ENCODE data around the gene TLCD4.

TLCD4 gene

DNA sequence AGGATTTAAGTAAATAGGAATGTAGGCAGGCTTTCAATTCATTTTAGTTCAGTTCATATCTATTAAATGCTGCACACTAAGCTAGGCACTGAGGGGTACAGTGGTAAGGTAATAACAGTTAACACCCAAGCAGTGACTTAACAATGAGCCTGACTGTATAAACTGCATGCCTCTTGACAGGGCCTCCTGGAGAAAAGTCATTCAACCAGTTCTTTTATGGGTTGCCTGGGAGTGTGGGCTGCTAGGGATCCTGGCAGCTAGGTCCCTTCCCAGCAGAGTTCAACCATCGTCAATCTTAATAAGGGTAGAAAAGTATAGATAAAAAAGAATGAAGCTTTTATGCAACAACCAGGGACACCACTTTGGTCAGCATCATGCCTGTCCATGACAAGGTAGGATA is 36.3 kb upstream of the TLCD4 start:
- no peak for DNase-seq
- no peaks in the 10 kb centered on the region for H3K27me3 ChIP-seq (ENCODE audit: insufficient read depth, low read length, poor library complexity)
- H3K4ac ChIP-seq (ENCODE audit: low read depth, low read length) = no peak overlapping the region
- no peak overlapping the region for H2BK5ac ChIP-seq (ENCODE audit: low read length)
- H3K4me1 ChIP-seq (ENCODE audit: control insufficient read depth, low read depth, low read length) = peaks cover 8% of the 10 kb centered on the region
- H3K56ac ChIP-seq (ENCODE audit: low read length) = no peak overlapping the region
- H4K5ac ChIP-seq (ENCODE audit: low read length) = no peak overlapping the region
- no peak overlapping the region for H3K4me3 ChIP-seq (ENCODE audit: low read length)
- H3K23ac ChIP-seq (ENCODE audit: low read length) = no peak overlapping the region
- H3K27ac ChIP-seq (ENCODE audit: low read depth, low read length) = no peak overlapping the region
- H3K4me2 ChIP-seq (ENCODE audit: low read length) = no peak overlapping the region
- WGBS (ENCODE audit: extremely low coverage, insufficient coverage, low lambda C conversion rate) = no CpG with 5 or more reads among the region's 1 CpG
- no peaks in the 10 kb centered on the region for H3K36me3 ChIP-seq (ENCODE audit: control insufficient read depth, insufficient read depth, low read length)
- no peak overlapping the region for H3K9ac ChIP-seq (ENCODE audit: low read length)
- H2BK120ac ChIP-seq (ENCODE audit: low read depth, low read length) = no peak overlapping the region
- no peaks in the 10 kb centered on the region for H3K79me1 ChIP-seq (ENCODE audit: low read length)
- no peaks in the 10 kb centered on the region for H3K79me2 ChIP-seq (ENCODE audit: control insufficient read depth, insufficient read depth, low read length)
- no peak overlapping the region for H3K18ac ChIP-seq (ENCODE audit: low read length)
- no peak overlapping the region for H2AK5ac ChIP-seq (ENCODE audit: low read length)
- H4K8ac ChIP-seq (ENCODE audit: low read depth, low read length) = no peak overlapping the region
- no peak overlapping the region for H2BK15ac ChIP-seq (replicated peaks; ENCODE audit: low read depth)

DNA sequence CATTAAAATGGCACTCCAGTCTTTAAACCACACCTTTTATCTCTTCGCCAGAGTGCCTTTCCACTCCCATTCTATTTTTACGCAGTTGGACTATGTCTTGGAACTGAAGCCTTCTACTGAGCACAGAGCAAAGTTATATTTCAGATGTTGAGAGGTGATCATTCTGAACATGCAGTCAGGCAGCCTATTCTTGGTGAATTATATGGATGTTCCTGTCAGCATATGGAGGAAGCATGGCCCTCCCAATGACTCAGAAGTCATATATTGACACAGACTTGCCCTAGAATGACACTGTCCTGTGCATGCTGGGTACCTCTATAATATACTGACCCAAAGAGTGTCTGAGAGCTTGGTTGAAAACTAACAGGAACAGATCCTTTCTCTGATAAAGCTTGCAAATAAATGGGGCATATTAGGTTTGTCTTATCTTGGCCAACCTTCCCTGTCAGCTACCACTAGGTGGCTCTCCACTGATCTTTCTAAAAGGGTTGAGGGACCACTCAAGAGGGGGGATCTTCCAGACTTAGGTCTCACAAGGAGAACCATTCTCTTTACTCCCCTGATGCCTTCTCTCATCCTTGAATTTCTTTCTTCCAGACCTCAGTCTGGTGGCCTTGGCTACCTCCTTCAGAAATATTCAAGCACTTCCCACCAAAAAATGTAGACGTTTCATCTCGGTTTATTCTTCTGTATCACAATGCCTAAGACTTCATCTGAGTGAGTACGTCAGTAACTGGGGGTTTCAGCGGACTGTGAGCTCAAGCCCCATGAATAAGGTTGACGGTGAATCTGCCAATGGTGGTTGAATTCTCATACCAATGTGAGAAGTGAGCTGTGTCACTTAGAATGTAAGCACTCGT is 32.6 kb upstream of the TLCD4 start:
- no peak overlapping the region for H4K5ac ChIP-seq (ENCODE audit: low read length)
- no peaks in the 10 kb centered on the region for H3K27me3 ChIP-seq (ENCODE audit: insufficient read depth, low read length, poor library complexity)
- H3K4me3 ChIP-seq (ENCODE audit: low read length) = no peak overlapping the region
- H3K4me2 ChIP-seq (ENCODE audit: low read length) = no peak overlapping the region
- H3K79me2 ChIP-seq (ENCODE audit: control insufficient read depth, insufficient read depth, low read length) = no peaks in the 10 kb centered on the region
- no peak overlapping the region for H3K27ac ChIP-seq (ENCODE audit: low read depth, low read length)
- peak overlapping the region; percentile 82 for H2AK5ac ChIP-seq (ENCODE audit: low read length)
- no peaks in the 10 kb centered on the region for H3K36me3 ChIP-seq (ENCODE audit: control insufficient read depth, insufficient read depth, low read length)
- H3K9ac ChIP-seq (ENCODE audit: low read length) = no peak overlapping the region
- H3K23ac ChIP-seq (ENCODE audit: low read length) = no peak overlapping the region
- H4K8ac ChIP-seq (ENCODE audit: low read depth, low read length) = no peak overlapping the region
- H2BK120ac ChIP-seq (ENCODE audit: low read depth, low read length) = peak overlapping the region; percentile 74
- H3K4ac ChIP-seq (ENCODE audit: low read depth, low read length) = no peak overlapping the region
- H3K79me1 ChIP-seq (ENCODE audit: low read length) = no peaks in the 10 kb centered on the region
- no peak overlapping the region for H3K18ac ChIP-seq (ENCODE audit: low read length)
- H2BK15ac ChIP-seq (replicated peaks; ENCODE audit: low read depth) = no peak overlapping the region
- peak overlapping the region; percentile 78 for H3K56ac ChIP-seq (ENCODE audit: low read length)
- WGBS (ENCODE audit: extremely low coverage, insufficient coverage, low lambda C conversion rate) = no CpG with 5 or more reads among the region's 8 CpGs
- peaks cover 13% of the 10 kb centered on the region for H3K4me1 ChIP-seq (ENCODE audit: control insufficient read depth, low read depth, low read length)
- DNase-seq = peak; percentile 76
- peak overlapping the region; percentile 73 for H2BK5ac ChIP-seq (ENCODE audit: low read length)

DNA sequence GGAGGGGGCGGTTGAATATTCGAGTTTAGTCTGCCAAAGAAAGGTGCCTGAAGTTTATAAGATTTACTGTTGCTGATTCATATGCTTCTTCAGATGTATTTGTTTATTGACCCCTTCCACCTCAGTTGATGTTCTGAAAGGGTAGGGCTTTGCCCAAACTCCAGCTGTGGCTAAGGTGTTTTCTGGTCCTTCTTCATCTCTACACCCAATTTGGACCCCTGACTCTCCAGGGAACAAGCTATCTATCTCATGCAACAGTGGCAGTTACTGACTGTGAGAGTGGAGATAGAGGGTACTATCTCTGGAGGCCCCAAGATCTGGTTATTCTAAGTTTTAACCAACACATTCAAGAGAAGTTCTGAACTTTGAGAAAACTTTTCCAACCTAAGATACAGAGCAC is 31.8 kb upstream of the TLCD4 start:
- Histone ChIP-seq H3K9ac (ENCODE audit: low read length) (no peak overlapping the region), H2BK5ac (ENCODE audit: low read length) (peak overlapping the region; percentile 4), H3K27me3 (ENCODE audit: insufficient read depth, low read length, poor library complexity) (no peaks in the 10 kb centered on the region), H3K36me3 (ENCODE audit: control insufficient read depth, insufficient read depth, low read length) (no peaks in the 10 kb centered on the region), H3K79me2 (ENCODE audit: control insufficient read depth, insufficient read depth, low read length) (no peaks in the 10 kb centered on the region), H2AK5ac (ENCODE audit: low read length) (no peak overlapping the region), H3K79me1 (ENCODE audit: low read length) (no peaks in the 10 kb centered on the region), H3K4me1 (ENCODE audit: control insufficient read depth, low read depth, low read length) (peaks cover 13% of the 10 kb centered on the region), H3K27ac (ENCODE audit: low read depth, low read length) (peak overlapping the region; percentile 23), H2BK15ac (replicated peaks; ENCODE audit: low read depth) (no peak overlapping the region), H3K4me3 (ENCODE audit: low read length) (no peak overlapping the region), H2BK120ac (ENCODE audit: low read depth, low read length) (peak overlapping the region; percentile 45), H3K18ac (ENCODE audit: low read length) (peak overlapping the region; percentile 32), H3K56ac (ENCODE audit: low read length) (peak overlapping the region; percentile 44), H3K23ac (ENCODE audit: low read length) (no peak overlapping the region), H4K5ac (ENCODE audit: low read length) (no peak overlapping the region), H4K8ac (ENCODE audit: low read depth, low read length) (no peak overlapping the region), H3K4me2 (ENCODE audit: low read length) (no peak overlapping the region), H3K4ac (ENCODE audit: low read depth, low read length) (no peak overlapping the region)
- DNase-seq = peak; percentile 23
- no CpG with 5 or more reads among the region's 2 CpGs for WGBS (ENCODE audit: extremely low coverage, insufficient coverage, low lambda C conversion rate)

DNA sequence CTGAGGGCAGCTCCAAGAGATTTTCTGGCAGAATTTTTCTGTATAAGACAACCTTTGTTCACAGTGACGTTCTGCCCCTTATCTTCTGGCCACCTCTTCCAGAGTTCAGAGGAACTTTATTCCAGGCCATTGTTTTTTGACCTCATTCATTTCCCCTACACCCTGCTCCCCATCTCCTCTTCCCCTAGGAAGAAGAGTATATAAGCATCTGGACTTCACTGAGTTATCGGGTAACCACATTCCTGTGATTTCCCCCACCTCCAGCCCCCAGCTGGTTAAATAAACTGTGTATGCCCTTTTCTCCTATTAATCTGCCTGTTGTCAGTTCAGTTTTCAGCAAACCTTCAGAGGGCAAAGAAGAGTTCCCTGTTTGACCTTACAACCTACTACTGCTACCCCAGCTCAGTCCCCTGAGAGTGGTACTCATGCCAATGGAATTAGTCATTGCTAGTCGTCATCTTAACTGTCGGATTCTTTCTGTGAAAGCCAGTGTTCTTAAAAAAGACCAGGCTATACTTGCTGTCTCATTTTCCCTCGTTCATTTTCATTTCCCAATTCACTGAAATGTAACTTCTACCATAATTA is 30.1 kb upstream of the TLCD4 start:
- H3K27me3 ChIP-seq (ENCODE audit: insufficient read depth, low read length, poor library complexity) = no peaks in the 10 kb centered on the region
- H3K4me3 ChIP-seq (ENCODE audit: low read length) = no peak overlapping the region
- no peaks in the 10 kb centered on the region for H3K79me2 ChIP-seq (ENCODE audit: control insufficient read depth, insufficient read depth, low read length)
- no peak overlapping the region for H3K4me2 ChIP-seq (ENCODE audit: low read length)
- no peak overlapping the region for H2BK15ac ChIP-seq (replicated peaks; ENCODE audit: low read depth)
- no peak overlapping the region for H3K56ac ChIP-seq (ENCODE audit: low read length)
- no peak overlapping the region for H3K23ac ChIP-seq (ENCODE audit: low read length)
- no peak overlapping the region for H3K9ac ChIP-seq (ENCODE audit: low read length)
- H3K4ac ChIP-seq (ENCODE audit: low read depth, low read length) = no peak overlapping the region
- peaks cover 13% of the 10 kb centered on the region for H3K4me1 ChIP-seq (ENCODE audit: control insufficient read depth, low read depth, low read length)
- H3K36me3 ChIP-seq (ENCODE audit: control insufficient read depth, insufficient read depth, low read length) = no peaks in the 10 kb centered on the region
- H4K5ac ChIP-seq (ENCODE audit: low read length) = no peak overlapping the region
- DNase-seq = peak; percentile 94
- H2AK5ac ChIP-seq (ENCODE audit: low read length) = no peak overlapping the region
- H3K18ac ChIP-seq (ENCODE audit: low read length) = peak overlapping the region; percentile 56
- H2BK5ac ChIP-seq (ENCODE audit: low read length) = peak overlapping the region; percentile 47
- H2BK120ac ChIP-seq (ENCODE audit: low read depth, low read length) = peak overlapping the region; percentile 64
- no peak overlapping the region for H4K8ac ChIP-seq (ENCODE audit: low read depth, low read length)
- no peaks in the 10 kb centered on the region for H3K79me1 ChIP-seq (ENCODE audit: low read length)
- peak overlapping the region; percentile 34 for H3K27ac ChIP-seq (ENCODE audit: low read depth, low read length)
- 100% methylated on average over 1 of the region's 5 CpGs for WGBS (ENCODE audit: extremely low coverage, insufficient coverage, low lambda C conversion rate)

DNA sequence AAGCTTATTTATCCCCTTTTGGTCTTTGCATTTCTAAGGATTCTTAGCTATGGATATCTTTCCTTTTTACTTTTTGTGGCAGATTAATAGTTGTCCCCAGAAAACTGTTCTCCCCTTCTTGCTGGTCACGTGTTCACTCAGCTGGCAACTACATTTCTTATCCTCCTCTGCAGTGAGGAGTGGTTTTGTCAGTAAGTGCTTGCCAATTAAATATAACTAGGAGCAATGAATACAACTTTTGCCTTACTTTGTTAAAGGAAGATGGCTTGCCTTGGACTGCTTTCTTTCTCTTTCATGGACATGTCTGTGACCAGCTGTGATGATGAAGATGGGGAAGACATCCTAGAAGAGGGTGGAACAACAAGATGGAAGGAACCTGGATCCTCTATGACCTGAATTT is 28.9 kb upstream of the TLCD4 start:
- H2BK15ac ChIP-seq (replicated peaks; ENCODE audit: low read depth) = peak overlapping the region; percentile 4
- DNase-seq = no peak
- WGBS (ENCODE audit: extremely low coverage, insufficient coverage, low lambda C conversion rate) = no CpG with 5 or more reads among the region's 1 CpG

More for the DNA sequence above, 28.9 kb upstream of the TLCD4 start:
- H3K23ac ChIP-seq (ENCODE audit: low read length) = no peak overlapping the region
- no peaks in the 10 kb centered on the region for H3K79me1 ChIP-seq (ENCODE audit: low read length)
- H3K4me3 ChIP-seq (ENCODE audit: low read length) = no peak overlapping the region
- H3K27ac ChIP-seq (ENCODE audit: low read depth, low read length) = no peak overlapping the region
- H3K4me1 ChIP-seq (ENCODE audit: control insufficient read depth, low read depth, low read length) = peaks cover 13% of the 10 kb centered on the region
- no peak overlapping the region for H2AK5ac ChIP-seq (ENCODE audit: low read length)
- no peaks in the 10 kb centered on the region for H3K36me3 ChIP-seq (ENCODE audit: control insufficient read depth, insufficient read depth, low read length)
- no peak overlapping the region for H3K4me2 ChIP-seq (ENCODE audit: low read length)
- H2BK5ac ChIP-seq (ENCODE audit: low read length) = no peak overlapping the region
- H3K18ac ChIP-seq (ENCODE audit: low read length) = no peak overlapping the region
- no peak overlapping the region for H4K8ac ChIP-seq (ENCODE audit: low read depth, low read length)
- no peaks in the 10 kb centered on the region for H3K79me2 ChIP-seq (ENCODE audit: control insufficient read depth, insufficient read depth, low read length)
- no peaks in the 10 kb centered on the region for H3K27me3 ChIP-seq (ENCODE audit: insufficient read depth, low read length, poor library complexity)
- H4K5ac ChIP-seq (ENCODE audit: low read length) = no peak overlapping the region
- H3K9ac ChIP-seq (ENCODE audit: low read length) = no peak overlapping the region
- no peak overlapping the region for H3K4ac ChIP-seq (ENCODE audit: low read depth, low read length)
- no peak overlapping the region for H2BK120ac ChIP-seq (ENCODE audit: low read depth, low read length)
- H3K56ac ChIP-seq (ENCODE audit: low read length) = no peak overlapping the region

Data from mesendoderm (in vitro differentiated cells).